Naive thymus-derived CD8-positive, alpha-beta T cell (primary cell): ENCODE data around the gene ABL2. TPM values are rescaled to one million over a fixed set of nuclear protein-coding genes. Genes with fewer than 3 reads are reported as not detected.
A peak's percentile ranks its signal among the peaks of the same experiment; 100 is the strongest.

Source experiments
- ATAC-seq, 2 donors: fragments of 150-1000 bp; cut with Tn5 transposase in 1 of 2; sonication (Bioruptor Pico), chemical (Tn5 transposase) in 1 of 2; 1 replicate in 1 of 2; 2 replicates in 1 of 2; pipeline ENCODE4 v1.10.0; 2021; ENCODE audit warnings: mild to moderate bottlenecking in 2 of 2, moderate library complexity in 2 of 2
- POLR2A ChIA-PET: fragments of 350-600 bp; sonication (Branson Sonifier 250); formaldehyde crosslinking; loops from one replicate; lab custom pipeline; 2021; ENCODE audit warnings: antibody characterized with exemption; lab: Charles Lee
- DNase-seq, 10 donors: peaks; one replicate each; pipeline versions ENCODE4 v3.0.0 to v3.0.0-alpha.2; 2020 to 2022
- H3K27ac Mint-ChIP-seq, 10 donors: one replicate each; pipeline ENCODE4 v1.8.0; 2020 to 2022; ENCODE audit warnings: mild to moderate bottlenecking in 10 of 10, mixed read lengths in 10 of 10, moderate library complexity in 4 of 10, inconsistent platforms in 1 of 10
- H3K27me3 Mint-ChIP-seq, 5 donors: one replicate each; pipeline ENCODE4 v1.8.0; 2021 to 2022; ENCODE audit warnings: mixed read lengths in 5 of 5
- H3K36me3 Mint-ChIP-seq, 3 donors: one replicate each; pipeline ENCODE4 v1.8.0; 2020 to 2022; ENCODE audit warnings: mixed read lengths in 3 of 3, mild to moderate bottlenecking in 2 of 3, inconsistent platforms in 1 of 3
- H3K4me1 Mint-ChIP-seq, 4 donors: one replicate each; pipeline ENCODE4 v1.8.0; 2021 to 2022; ENCODE audit warnings: mixed read lengths in 4 of 4
- H3K4me3 Mint-ChIP-seq, 10 donors: one replicate each; pipeline ENCODE4 v1.8.0; 2020 to 2022; ENCODE audit warnings: mild to moderate bottlenecking in 10 of 10, mixed read lengths in 10 of 10, moderate library complexity in 6 of 10, inconsistent platforms in 1 of 10
- H3K9me3 Mint-ChIP-seq, 9 donors: one replicate each; pipeline ENCODE4 v1.8.0; 2020 to 2022; ENCODE audit warnings: mixed read lengths in 9 of 9, mild to moderate bottlenecking in 3 of 9, inconsistent platforms in 1 of 9, moderate library complexity in 1 of 9
- polyA plus RNA-seq, 3 donors: library from polyadenylated mRNA; unstranded; fragments of 300-500 nt; fragmentation: Illumina TruSeq; gene quantifications; one replicate each; pipeline ENCODE4 v1.2.3, GENCODE V29; 2021
- total RNA-seq, 8 experiments: library from RNA in 2 of 8; stranded (reverse) in 2 of 8; gene quantifications; one replicate each; pipeline ENCODE4 v1.2.3 and lab custom pipeline; 2021 to 2026

ABL2 gene
- total and polyA plus RNA-seq, 5 experiments from 2014 or later: 0.45 to 19.3 (median 2.2) TPM

GRCh38 chr1:179081687-179082332, 147.7 kb downstream of the ABL2 start, which contains the start of gene TOR3A:
TOR3A (plus strand) TSS chr1:179082070; CDS start chr1:179082129, 59 bp downstream.
- peak; percentile 68 to 78 for ATAC-seq
- H3K4me3 Mint-ChIP-seq: peak within 1 kb of the TSS; percentile 90 to 98 (median 96)
- POLR2A ChIA-PET: interaction anchor here (0.7 to 2.0 kb wide), 5 partner anchors 56 to 284 kb away, joined by 3 to 12 read pairs (median 4); partner anchors contain the start of genes AXDND1, FAM20B and SOAT1
- peak within 1 kb of the TSS; percentile 90 to 97 (median 96) for H3K27ac Mint-ChIP-seq
- H3K9me3 Mint-ChIP-seq: no peaks in the 10 kb centered on the region
- H3K27me3 Mint-ChIP-seq: no peaks in the 10 kb centered on the region
- DNase-seq: peak; percentile 56 to 87 (median 71)
- peaks cover 0 to 5% (median 0%) of the 10 kb centered on the region in 3 donors for H3K36me3 Mint-ChIP-seq
- H3K4me1 Mint-ChIP-seq: peaks cover 15 to 43% (median 30%) of the 10 kb centered on the region in 4 donors

- Mint-ChIP-seq H3K27me3 (no peaks in the 10 kb centered on the region), H3K4me3 (peak overlapping the region; percentile 90 to 98 (median 96)), H3K4me1 (peaks cover 15 to 40% (median 30%) of the 10 kb centered on the region in 4 donors), H3K27ac (peak overlapping the region; percentile 87 to 97 (median 94)), H3K9me3 (no peaks in the 10 kb centered on the region), H3K36me3 (peaks cover 0 to 5% (median 0%) of the 10 kb centered on the region in 3 donors)
- POLR2A ChIA-PET: interaction anchor here (0.6 to 1.6 kb wide), 5 partner anchors 57 to 285 kb away, joined by 3 to 5 read pairs (median 4); partner anchors contain the start of gene SOAT1
- ATAC-seq (peak; percentile 52 to 68), DNase-seq (peak in 9 of 10 donors; percentile 17 to 67 (median 44))
These were observed 148.4 kb downstream of the ABL2 start for GRCh38 chr1:179080866-179081686.

DNA sequence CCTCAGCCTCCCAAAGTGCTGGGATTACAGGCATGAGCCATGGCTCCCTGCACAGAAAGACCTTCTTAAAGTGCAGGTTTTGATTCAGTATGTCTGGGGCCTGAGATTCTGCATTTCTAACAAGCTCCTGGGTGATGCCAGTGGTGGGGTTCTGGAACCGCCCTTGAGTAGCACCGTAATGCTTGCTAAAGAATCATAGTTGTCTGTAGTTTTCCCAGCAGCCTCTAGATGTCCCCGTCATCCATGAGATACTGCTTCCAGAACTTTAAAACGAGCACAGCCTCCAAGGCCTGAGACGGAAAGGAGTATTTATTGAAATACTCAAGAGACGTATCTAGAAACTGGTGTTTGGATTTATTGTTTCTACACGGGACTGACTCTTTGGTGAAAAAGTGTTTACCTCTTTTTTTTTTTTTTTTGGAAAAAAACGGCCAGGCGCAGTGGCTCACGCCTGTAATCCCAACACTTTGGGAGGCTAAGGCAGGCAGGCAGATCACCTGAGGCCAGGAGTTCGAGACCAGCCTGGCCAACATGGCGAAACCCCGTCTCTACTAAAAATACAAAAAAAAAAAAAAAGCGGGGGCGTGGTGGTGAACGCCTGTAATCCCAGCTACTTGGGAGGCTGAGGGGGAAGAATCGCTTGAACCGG, 150.2 kb downstream of the ABL2 start:
- DNase-seq: peak in 9 of 10 donors; percentile 26 to 69 (median 55)
- peaks cover 15 to 31% (median 28%) of the 10 kb centered on the region in 4 donors for H3K4me1 Mint-ChIP-seq
- H3K4me3 Mint-ChIP-seq: peak overlapping the region in 5 of 10 donors; percentile 8 to 55 (median 54)
- ATAC-seq: peak; percentile 20 to 34
- H3K36me3 Mint-ChIP-seq: peaks cover 0 to 3% (median 0%) of the 10 kb centered on the region in 3 donors
- H3K27me3 Mint-ChIP-seq: no peaks in the 10 kb centered on the region
- H3K27ac Mint-ChIP-seq: peak overlapping the region in 6 of 10 donors; percentile 16 to 72 (median 52)
- POLR2A ChIA-PET: no interaction called here
- H3K9me3 Mint-ChIP-seq: no peaks in the 10 kb centered on the region

GRCh38 chr1:179077396-179077795, 152.1 kb downstream of the ABL2 start:
- H3K9me3 Mint-ChIP-seq: no peaks in the 10 kb centered on the region
- DNase-seq: no peak
- no peak overlapping the region for H3K4me3 Mint-ChIP-seq
- POLR2A ChIA-PET: interaction anchor here (0.6 to 0.7 kb wide), 2 partner anchors 11 to 201 kb away, joined by 4 to 5 read pairs; no protein-coding TSS in a partner anchor
- H3K27ac Mint-ChIP-seq: no peak overlapping the region
- H3K27me3 Mint-ChIP-seq: no peaks in the 10 kb centered on the region
- no peak for ATAC-seq
- peaks cover 11 to 18% (median 16%) of the 10 kb centered on the region in 4 donors for H3K4me1 Mint-ChIP-seq
- peaks cover 0 to 20% (median 2%) of the 10 kb centered on the region in 3 donors for H3K36me3 Mint-ChIP-seq

DNA sequence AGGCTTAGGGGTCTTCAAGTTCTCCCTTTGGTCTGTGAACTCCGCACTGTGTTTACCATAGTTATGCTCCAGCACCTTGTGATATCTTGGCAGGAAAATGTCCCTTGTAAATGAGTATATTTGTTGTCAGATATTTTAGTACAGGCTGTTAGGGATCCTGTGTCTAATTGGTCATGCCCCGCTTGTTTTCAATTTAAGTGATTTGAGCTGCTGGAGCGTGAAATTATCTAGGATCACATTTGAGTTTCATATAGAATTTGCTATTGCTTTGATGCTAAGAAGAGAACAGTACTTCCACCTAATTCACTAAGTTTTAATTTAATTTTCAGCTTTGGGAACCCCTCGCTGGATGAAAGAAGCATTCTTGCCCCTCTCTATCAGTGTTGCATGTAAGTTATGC, 163.0 kb downstream of the ABL2 start:
- ATAC-seq: no peak
- DNase-seq: no peak
- Mint-ChIP-seq H3K27ac (no peak overlapping the region), H3K27me3 (no peaks in the 10 kb centered on the region), H3K4me1 (peaks cover 0 to 4% (median 0%) of the 10 kb centered on the region in 4 donors), H3K36me3 (peaks cover 5 to 62% (median 14%) of the 10 kb centered on the region in 3 donors), H3K9me3 (no peaks in the 10 kb centered on the region), H3K4me3 (no peak overlapping the region)
- POLR2A ChIA-PET: no interaction called here

DNA sequence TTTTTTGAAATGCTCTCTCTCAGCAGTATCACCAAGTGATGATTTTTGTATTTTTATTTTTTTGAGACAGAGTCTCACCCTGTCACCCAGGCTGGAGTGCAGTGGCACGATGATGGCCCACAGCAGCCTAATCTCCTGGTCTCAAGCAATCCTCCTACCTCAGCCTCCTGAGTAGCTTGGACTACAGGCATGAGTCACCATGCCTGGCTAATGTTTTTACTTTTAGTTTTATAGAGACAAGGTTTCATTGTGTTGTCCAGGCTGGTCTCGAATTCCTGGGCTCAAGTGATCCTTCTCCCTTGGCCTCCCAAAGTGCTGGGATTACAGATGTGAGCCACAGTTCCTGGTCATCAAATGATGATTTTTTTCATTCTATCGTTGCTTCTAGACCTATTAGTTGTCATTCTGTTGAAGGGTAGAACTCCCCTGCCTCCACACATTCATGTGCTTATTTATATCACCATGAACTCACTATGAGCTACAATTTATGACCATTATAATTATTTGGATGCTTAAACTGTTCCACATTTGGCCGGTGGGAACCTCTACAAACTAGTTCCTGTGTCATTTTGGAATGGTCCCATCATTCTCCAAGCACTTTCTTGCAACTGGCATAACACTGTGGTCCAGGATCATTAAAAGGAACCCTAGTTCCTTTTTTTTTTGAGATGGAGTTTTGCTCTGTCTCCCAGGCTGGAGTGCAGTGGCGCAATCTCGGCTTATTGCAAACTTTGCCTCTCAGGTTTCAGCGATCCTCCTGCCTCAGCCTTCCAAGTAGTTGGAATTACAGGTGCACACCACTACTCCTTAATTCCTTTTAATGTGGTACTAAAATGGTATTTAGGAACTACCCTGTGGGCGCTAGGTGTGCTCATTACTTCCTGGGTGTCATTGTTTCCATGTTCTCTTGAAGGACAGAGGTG, 167.9 kb downstream of the ABL2 start:
- H3K36me3 Mint-ChIP-seq: peaks cover 8 to 72% (median 18%) of the 10 kb centered on the region in 3 donors
- peaks cover 0 to 4% (median 0%) of the 10 kb centered on the region in 4 donors for H3K4me1 Mint-ChIP-seq
- POLR2A ChIA-PET: no interaction called here
- H3K27ac Mint-ChIP-seq: peak overlapping the region in 1 of 10 donors; percentile 17
- DNase-seq (no peak), ATAC-seq (no peak)
- H3K9me3 Mint-ChIP-seq: peaks cover 0 to 3% (median 0%) of the 10 kb centered on the region in 9 donors
- H3K27me3 Mint-ChIP-seq: no peaks in the 10 kb centered on the region
- H3K4me3 Mint-ChIP-seq: no peak overlapping the region

GRCh38 chr1:179058487-179059483, 170.7 kb downstream of the ABL2 start:
- no peaks in the 10 kb centered on the region for H3K27me3 Mint-ChIP-seq
- H3K4me3 Mint-ChIP-seq: no peak overlapping the region

DNA sequence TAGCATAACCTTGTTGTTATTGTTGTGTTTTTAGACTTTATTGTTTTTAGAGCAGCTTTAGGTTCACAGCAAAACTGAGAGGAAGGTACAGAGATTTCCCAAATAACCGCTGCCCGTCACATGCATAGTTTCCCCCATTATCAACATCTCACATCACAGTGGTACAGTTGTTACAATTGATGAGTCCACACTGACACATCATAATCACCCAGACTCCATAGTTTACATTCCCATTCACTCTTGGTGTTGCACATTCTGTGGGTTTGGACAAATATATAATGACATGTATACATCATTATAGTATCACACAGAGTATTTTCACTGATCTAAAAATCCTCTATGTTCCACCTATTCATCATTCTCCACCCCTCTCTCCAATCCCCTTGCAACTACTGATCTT, 173.5 kb downstream of the ABL2 start:
- DNase-seq: no peak
- Mint-ChIP-seq H3K4me3 (no peak overlapping the region), H3K27ac (no peak overlapping the region), H3K27me3 (no peaks in the 10 kb centered on the region), H3K9me3 (peaks cover 0 to 14% (median 0%) of the 10 kb centered on the region in 9 donors), H3K4me1 (no peaks in the 10 kb centered on the region), H3K36me3 (peaks cover 24 to 49% (median 36%) of the 10 kb centered on the region in 3 donors)
- POLR2A ChIA-PET: no interaction called here
- ATAC-seq: no peak

More at GRCh38 chr1:179058487-179059483, 170.7 kb downstream of the ABL2 start:
- H3K9me3 Mint-ChIP-seq: peaks cover 0 to 14% (median 0%) of the 10 kb centered on the region in 9 donors
- H3K36me3 Mint-ChIP-seq: peaks cover 24 to 68% (median 36%) of the 10 kb centered on the region in 3 donors
- H3K27ac Mint-ChIP-seq: peak overlapping the region in 5 of 10 donors; percentile 1 to 35 (median 26)
- POLR2A ChIA-PET: no interaction called here
- ATAC-seq (no peak), DNase-seq (no peak)
- H3K4me1 Mint-ChIP-seq: peaks cover 0 to 4% (median 0%) of the 10 kb centered on the region in 4 donors

DNA sequence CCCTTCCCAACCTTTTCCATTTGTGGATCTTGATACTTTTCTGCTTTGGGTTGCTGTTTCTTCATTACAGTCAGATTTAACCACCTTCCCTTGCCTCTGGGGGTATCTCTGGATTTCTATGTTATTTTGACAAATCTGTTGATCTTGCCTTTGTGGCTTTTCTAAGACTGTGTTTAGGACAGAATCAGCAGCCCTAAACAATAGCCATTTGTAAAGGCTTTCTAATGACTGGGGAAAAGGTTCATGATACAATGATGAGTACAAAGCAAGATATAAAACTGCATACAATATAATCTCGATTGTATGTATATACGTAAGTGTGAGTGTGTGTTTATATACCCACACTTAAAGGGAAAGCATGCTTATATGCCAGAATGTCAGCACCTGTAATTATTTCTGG, 176.0 kb downstream of the ABL2 start:
- peaks cover 0 to 14% (median 0%) of the 10 kb centered on the region in 9 donors for H3K9me3 Mint-ChIP-seq
- ATAC-seq: no peak
- H3K27ac Mint-ChIP-seq: no peak overlapping the region
- no peak for DNase-seq
- H3K27me3 Mint-ChIP-seq: no peaks in the 10 kb centered on the region
- peaks cover 24 to 50% (median 34%) of the 10 kb centered on the region in 3 donors for H3K36me3 Mint-ChIP-seq
- POLR2A ChIA-PET: no interaction called here
- H3K4me3 Mint-ChIP-seq: no peak overlapping the region
- H3K4me1 Mint-ChIP-seq: no peaks in the 10 kb centered on the region

DNA sequence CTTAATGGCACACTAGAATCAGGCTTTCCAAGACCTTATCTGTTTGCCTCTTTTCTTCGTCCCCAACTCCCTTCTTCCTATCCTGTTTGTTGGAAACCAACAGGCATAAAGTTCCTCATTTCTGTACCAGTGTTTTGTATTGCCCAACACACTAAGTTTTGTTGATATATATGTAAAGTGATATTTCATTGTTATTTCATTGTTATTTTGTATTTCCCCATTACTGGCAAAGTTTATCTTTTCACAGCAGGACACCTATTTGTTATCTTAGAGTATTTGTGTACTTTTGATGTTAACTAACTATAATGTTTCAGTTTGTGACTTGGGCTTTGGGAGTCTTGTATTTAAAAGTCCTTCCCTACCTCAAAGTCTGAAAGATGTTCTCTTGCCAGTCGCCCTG, 176.7 kb downstream of the ABL2 start:
- ATAC-seq (no peak), DNase-seq (no peak)
- peaks cover 24 to 53% (median 29%) of the 10 kb centered on the region in 3 donors for H3K36me3 Mint-ChIP-seq
- no peak overlapping the region for H3K27ac Mint-ChIP-seq
- POLR2A ChIA-PET: no interaction called here
- no peak overlapping the region for H3K4me3 Mint-ChIP-seq
- H3K9me3 Mint-ChIP-seq: peaks cover 0 to 14% (median 0%) of the 10 kb centered on the region in 9 donors
- no peaks in the 10 kb centered on the region for H3K4me1 Mint-ChIP-seq
- no peaks in the 10 kb centered on the region for H3K27me3 Mint-ChIP-seq
